Cardiac fibroblast (primary cell): ENCODE data around the gene TEAD4.
A peak's percentile ranks its signal among the peaks of the same experiment; 100 is the strongest.

Experiments used
- DNase-seq, 2 donors: peaks; one replicate each; pipeline versions ENCODE4 v3.0.0 to v3.0.0-alpha.2; 2010; ENCODE audit warnings: low read depth in 2 of 2
- H3K4me3 ChIP-seq, 2 donors: replicated peaks in 1 of 2; 1 replicate in 1 of 2; 2 replicates in 1 of 2; pipeline ENCODE4 v1.5.1; 2011; ENCODE audit warnings: low read depth in 2 of 2, low read length in 2 of 2, mild to moderate bottlenecking in 2 of 2, moderate library complexity in 1 of 2
- CTCF ChIP-seq: IDR thresholded peaks from one replicate; pipeline ENCODE4 v1.5.1; 2011; ENCODE audit warnings: low read depth, mild to moderate bottlenecking, low read length, inconsistent platforms

Gene TEAD4

GRCh38 chr12:2967651-2968050, 8.5 kb downstream of the TEAD4 start:
- no peak for DNase-seq
- no peak for TF ChIP-seq CTCF
- H3K4me3 ChIP-seq: no peak overlapping the region

GRCh38 chr12:2970744-2971143, 11.5 kb downstream of the TEAD4 start:
- H3K4me3 ChIP-seq: no peak overlapping the region
- no peak for TF ChIP-seq CTCF
- peak; percentile 13 to 19 for DNase-seq

- no peak for DNase-seq
- H3K4me3 ChIP-seq: no peak overlapping the region
- TF ChIP-seq CTCF: no peak
Observed at GRCh38 chr12:2973566-2973965, 14.4 kb downstream of the TEAD4 start.

GRCh38 chr12:2974560-2974971, 15.4 kb downstream of the TEAD4 start:
- no peak overlapping the region for H3K4me3 ChIP-seq
- TF ChIP-seq CTCF: no peak
- DNase-seq: peak; percentile 18

GRCh38 chr12:2976581-2976996, 17.4 kb downstream of the TEAD4 start:
- no peak overlapping the region for H3K4me3 ChIP-seq
- TF ChIP-seq CTCF: no peak
- DNase-seq: peak in 1 of 2 donors; percentile 37

GRCh38 chr12:2977776-2978175, 18.6 kb downstream of the TEAD4 start:
- H3K4me3 ChIP-seq: no peak overlapping the region
- DNase-seq: no peak
- no peak for TF ChIP-seq CTCF

- no peak for TF ChIP-seq CTCF
- no peak for DNase-seq
- H3K4me3 ChIP-seq: no peak overlapping the region
Observed at GRCh38 chr12:2979806-2980205, 20.6 kb downstream of the TEAD4 start.
